ENCODE measurements around the gene TMEM63A. TPM values are rescaled to one million over a fixed set of nuclear protein-coding genes. Genes with fewer than 3 reads are reported as not detected.

TMEM63A gene
- total and polyA plus RNA-seq, 2 of the 13 experiments (the other 11 are each of a cell fraction or from before 2014, with no cell fraction given): 23.9 to 53.3 TPM

GRCh38 chr1:225887030-225887314 is 4.8 kb upstream of the TMEM63A start (continued):
- TF ChIP-seq ZNF687 (CRISPR knock-in tag; IDR thresholded peaks at IDR 0.05) (peak; percentile 24), NR2F2 (IDR thresholded peaks at IDR 0.05; ENCODE audit: borderline replicate concordance, low read depth) (peak; percentile 60; the same call in 1 of the 2 replicates), CERS6 (CRISPR knock-in tag; IDR thresholded peaks at IDR 0.05) (no peak), TFAP4 (IDR thresholded peaks at IDR 0.05; ENCODE audit: borderline replicate concordance, low read depth) (peak; percentile 80), ATF7-NPFF (CRISPR knock-in tag; IDR thresholded peaks at IDR 0.05; ENCODE audit: low read depth) (no peak), GTF3A (CRISPR knock-in tag; conservative IDR thresholded peaks at IDR 0.05) (no peak), NPAS2 (CRISPR knock-in tag; IDR thresholded peaks at IDR 0.05; ENCODE audit: borderline replicate concordance) (no peak), ARID5B (CRISPR knock-in tag; IDR thresholded peaks at IDR 0.05) (0 out of 2 replicates have a peak, but pooled peaks have one; percentile 13), SALL1 (CRISPR knock-in tag; IDR thresholded peaks at IDR 0.05) (peak; percentile 38; the same call in 1 of the 2 replicates), ZNF670 (CRISPR knock-in tag; IDR thresholded peaks at IDR 0.05; ENCODE audit: borderline replicate concordance) (no peak), NR2F6 (IDR thresholded peaks at IDR 0.05) (peak; percentile 72), NR2F6 (CRISPR knock-in tag; IDR thresholded peaks at IDR 0.05) (peak; percentile 71), JUNB (CRISPR knock-in tag; IDR thresholded peaks at IDR 0.05; ENCODE audit: borderline replicate concordance) (no peak), HOXA7 (CRISPR knock-in tag; IDR thresholded peaks at IDR 0.05) (no peak), SNAPC5 (CRISPR knock-in tag; IDR thresholded peaks at IDR 0.05; ENCODE audit: borderline replicate concordance) (no peak), ZNF674 (CRISPR knock-in tag; IDR thresholded peaks at IDR 0.05; ENCODE audit: low read depth) (no peak), HOXD1 (CRISPR knock-in tag; IDR thresholded peaks at IDR 0.05) (no peak), ZNF841 (CRISPR knock-in tag; IDR thresholded peaks at IDR 0.05; ENCODE audit: borderline replicate concordance) (no peak), ZNF740 (CRISPR knock-in tag; IDR thresholded peaks at IDR 0.05) (no peak), NFE2 (CRISPR knock-in tag; IDR thresholded peaks at IDR 0.05) (no peak), ZNF331 (CRISPR knock-in tag; IDR thresholded peaks at IDR 0.05) (no peak), RARA (CRISPR knock-in tag; IDR thresholded peaks at IDR 0.05) (peak; percentile 33)

All from HepG2 (cell line).